Middle frontal gyrus (tissue), 1 donor: ENCODE results near the gene UBE2D3.
"Not testable (repeated sequence)": the region's sequence is repeated elsewhere in the genome, so short reads cannot be mapped to it uniquely, and the experiment has no call there.

Source experiments
- DNase-seq: peaks from one replicate; pipeline ENCODE4 v3.0.0-alpha.2; 2015; ENCODE audit warnings: low spot score; ENCODE audit errors: extremely low spot score

Gene UBE2D3

DNA sequence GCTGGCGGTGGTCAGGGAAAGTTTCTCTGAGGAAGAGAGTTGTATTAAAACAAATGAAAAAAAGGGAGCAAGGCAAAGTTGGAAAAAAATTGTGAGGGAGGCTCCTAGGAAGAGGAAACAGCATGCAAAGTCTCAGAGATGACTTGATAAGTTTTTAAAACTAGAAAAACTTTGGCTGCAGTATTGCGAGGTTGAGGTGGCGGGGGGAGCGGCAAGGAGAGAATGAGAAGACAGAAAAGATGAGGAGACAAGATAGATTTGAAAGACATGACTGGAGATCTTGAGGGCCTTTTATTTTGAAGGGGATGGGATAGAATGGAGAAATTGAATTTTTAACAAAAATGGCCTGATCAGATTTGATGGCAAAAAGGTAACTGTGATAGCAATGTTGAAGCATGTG lies 4.8 kb upstream of the UBE2D3 start:
- no peak for DNase-seq

- no peak for DNase-seq
Measured at GRCh38 chr4:102829803-102830202, 2.5 kb upstream of the UBE2D3 start.

- DNase-seq, result no peak
Measured at GRCh38 chr4:102828497-102828808, 1.1 kb upstream of the UBE2D3 start.

GRCh38 chr4:102827674-102828496 lies 534 bp upstream of the UBE2D3 start:
- peak; percentile 99 for DNase-seq

DNA sequence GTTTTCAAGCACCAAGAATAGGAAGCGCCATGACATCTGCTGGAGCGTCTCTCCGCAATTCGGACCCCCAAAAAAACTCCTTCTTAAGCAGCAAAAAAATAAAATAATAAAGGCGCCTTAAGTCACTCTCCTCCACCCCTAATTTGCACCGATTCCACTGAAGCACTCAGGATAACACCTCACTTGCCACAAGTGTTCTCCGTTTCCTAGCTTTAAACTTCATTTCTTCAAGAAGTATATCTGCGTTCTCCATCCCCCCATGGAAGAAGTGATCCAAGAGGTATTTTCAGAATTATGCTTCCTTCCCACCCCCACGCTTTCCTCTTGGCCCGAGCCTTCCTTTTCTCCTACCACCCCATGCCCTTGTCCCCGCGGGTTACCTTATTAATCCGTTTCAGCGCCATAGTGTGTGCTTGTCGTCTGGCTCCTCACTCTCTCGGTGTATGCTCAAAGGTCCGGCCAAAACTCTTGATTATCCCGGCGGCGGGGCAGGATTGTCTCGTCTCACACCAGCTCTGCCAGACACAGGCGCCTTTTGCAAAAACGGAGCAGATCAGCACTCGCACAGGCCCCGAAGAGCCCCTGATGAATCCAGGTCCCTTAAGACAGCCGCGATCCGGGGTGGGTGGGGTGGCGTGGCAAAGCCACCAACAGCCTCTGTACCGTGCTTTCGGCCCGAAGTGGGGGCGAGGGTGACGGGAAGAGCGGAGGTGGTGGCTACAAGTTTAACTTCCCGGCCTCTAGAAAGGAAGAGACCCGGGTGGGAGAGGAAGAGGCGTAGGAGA lies 1.1 kb downstream of the UBE2D3 start:
- DNase-seq, result no peak

DNA sequence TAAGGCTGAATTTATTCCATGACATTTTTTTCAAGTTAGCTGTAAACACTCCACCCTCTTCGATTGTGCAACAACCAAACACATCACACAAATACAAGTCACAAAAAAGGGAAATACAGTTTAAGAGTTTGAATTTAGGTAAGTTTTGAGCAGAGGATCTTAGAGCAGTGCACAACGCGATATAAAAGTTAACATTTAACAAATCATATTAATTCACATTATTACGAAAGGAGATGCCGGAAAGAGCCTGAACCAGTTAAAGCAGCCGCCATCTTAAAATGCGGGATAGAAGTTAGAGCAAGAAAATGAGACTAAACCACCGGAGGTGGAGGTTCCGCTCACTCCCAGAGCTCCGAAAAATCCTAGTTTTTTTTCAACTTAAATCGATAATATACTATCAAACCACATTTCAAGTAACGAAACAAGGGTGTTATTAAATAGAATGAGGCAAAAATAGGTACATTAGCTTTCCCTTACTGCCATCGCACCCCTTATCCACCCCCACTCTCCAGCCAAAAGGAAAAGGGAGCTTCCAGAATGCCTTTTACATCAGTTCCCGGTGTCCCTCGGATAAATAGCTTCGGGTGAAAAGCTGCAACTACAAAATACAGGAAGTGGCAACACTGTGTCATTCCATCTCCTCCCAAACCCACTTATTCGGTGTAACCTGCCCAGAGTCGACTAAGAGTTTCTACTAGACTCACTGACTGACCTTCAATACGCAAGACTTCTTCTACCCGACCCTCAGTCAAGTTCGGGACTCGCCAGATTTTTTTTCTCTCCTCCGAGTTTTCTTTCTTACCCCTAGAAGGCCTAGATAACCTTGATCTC lies 1.9 kb downstream of the UBE2D3 start:
- peak; percentile 40 for DNase-seq

- no peak for DNase-seq
Measured at GRCh38 chr4:102824398-102824797, 3.0 kb downstream of the UBE2D3 start.

- DNase-seq, result no peak
Measured at GRCh38 chr4:102823897-102824296, 3.5 kb downstream of the UBE2D3 start.

DNA sequence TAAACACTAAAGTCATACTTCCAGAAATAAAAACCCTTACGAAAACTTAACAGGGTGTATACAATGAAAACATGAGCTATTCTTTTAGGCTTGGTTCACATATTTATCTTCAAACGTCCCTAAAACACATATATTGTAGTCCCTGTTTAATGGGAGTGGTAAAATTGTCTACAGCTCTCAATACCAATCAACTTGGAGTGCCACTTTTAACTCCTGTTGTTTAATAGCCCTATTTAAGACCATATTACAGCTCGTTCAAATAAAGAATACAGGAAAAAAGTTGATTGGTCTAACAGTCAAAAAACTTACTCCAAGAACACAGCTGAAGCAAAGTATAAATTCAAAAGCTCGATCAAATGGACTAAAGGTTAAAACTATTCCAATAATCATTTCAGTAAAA lies 3.9 kb downstream of the UBE2D3 start:
- DNase-seq, result no peak

- DNase-seq, result no peak
Measured at GRCh38 chr4:102819588-102820365, 7.6 kb downstream of the UBE2D3 start.

GRCh38 chr4:102819100-102819499 lies 8.3 kb downstream of the UBE2D3 start:
- DNase-seq, result not testable (repeated sequence)

- no peak for DNase-seq
Measured at GRCh38 chr4:102817613-102818268, 9.6 kb downstream of the UBE2D3 start.

- no peak for DNase-seq
Measured at GRCh38 chr4:102817021-102817605, 10.2 kb downstream of the UBE2D3 start.

DNA sequence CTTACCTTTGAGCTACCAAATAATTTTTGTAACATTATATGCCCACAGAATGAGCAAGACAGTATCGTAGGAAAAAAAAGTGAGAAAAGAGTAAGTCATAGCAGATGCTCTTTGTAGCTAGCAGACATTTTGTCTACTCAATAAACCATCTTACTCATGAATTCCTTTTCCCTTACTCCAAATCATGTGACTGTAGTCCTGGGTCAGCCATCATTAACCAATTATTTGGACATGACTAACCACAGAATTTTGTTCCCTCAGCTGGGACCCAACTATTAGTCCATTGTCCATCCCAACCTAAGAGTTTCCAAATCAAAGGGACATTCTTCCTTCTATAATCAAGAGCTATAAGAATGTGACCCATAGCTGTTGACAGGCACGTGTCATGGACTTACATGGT lies 11.4 kb downstream of the UBE2D3 start:
- DNase-seq, result no peak

DNA sequence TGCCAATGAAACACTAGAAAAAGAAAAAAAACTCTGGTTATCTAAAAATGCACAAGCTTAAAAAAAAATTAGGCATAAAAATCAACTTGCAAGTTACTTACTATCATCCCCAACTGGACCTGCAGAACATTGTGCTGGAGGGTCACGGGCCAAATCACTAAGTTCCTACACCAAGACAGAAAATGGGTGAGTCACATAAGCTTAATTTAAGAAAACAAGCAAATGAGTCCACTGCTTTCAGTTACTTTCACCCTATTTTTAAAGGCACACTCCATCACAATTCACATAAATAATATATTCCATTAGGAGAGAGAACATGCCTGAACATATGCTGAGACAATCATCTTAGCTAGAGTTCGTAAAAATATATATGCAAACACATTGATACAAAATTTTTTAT lies 17.7 kb downstream of the UBE2D3 start:
- DNase-seq, result no peak

GRCh38 chr4:102809190-102809589 lies 18.2 kb downstream of the UBE2D3 start:
- DNase-seq, result no peak

- DNase-seq, result no peak
Measured at GRCh38 chr4:102808009-102808408, 19.3 kb downstream of the UBE2D3 start.

GRCh38 chr4:102807345-102807744 lies 20.0 kb downstream of the UBE2D3 start:
- no peak for DNase-seq

GRCh38 chr4:102799816-102800215 lies 27.5 kb downstream of the UBE2D3 start:
- DNase-seq, result no peak

- no peak for DNase-seq
Measured at GRCh38 chr4:102794999-102795398, 32.4 kb downstream of the UBE2D3 start.
